CD4-positive, alpha-beta T cell treated with Interleukin-17A for 4 hours (primary cell): ENCODE data around the gene ZNF688.
"Not testable (repeated sequence)": the region's sequence is repeated elsewhere in the genome, so short reads cannot be mapped to it uniquely, and the experiment has no call there.

ENCODE experiments used
- DNase-seq: peaks from one replicate; pipeline ENCODE4 v3.0.0-alpha.2; 2020; ENCODE audit warnings: mixed read lengths

ZNF688 gene

GRCh38 chr16:30571445-30572322, at the start of gene ZNF688:
Gene ZNF688, minus strand, starts transcription at chr16:30571714. Its CDS starts 85 bp downstream, at chr16:30571629.
- peak; percentile 94 for DNase-seq

- no peak for DNase-seq
Observed at GRCh38 chr16:30620169-30620568, 48.7 kb upstream of the ZNF688 start.

GRCh38 chr16:30619638-30620037, 48.1 kb upstream of the ZNF688 start:
- DNase-seq: no peak

- no peak for DNase-seq
Observed at GRCh38 chr16:30619202-30619601, 47.7 kb upstream of the ZNF688 start.

DNA sequence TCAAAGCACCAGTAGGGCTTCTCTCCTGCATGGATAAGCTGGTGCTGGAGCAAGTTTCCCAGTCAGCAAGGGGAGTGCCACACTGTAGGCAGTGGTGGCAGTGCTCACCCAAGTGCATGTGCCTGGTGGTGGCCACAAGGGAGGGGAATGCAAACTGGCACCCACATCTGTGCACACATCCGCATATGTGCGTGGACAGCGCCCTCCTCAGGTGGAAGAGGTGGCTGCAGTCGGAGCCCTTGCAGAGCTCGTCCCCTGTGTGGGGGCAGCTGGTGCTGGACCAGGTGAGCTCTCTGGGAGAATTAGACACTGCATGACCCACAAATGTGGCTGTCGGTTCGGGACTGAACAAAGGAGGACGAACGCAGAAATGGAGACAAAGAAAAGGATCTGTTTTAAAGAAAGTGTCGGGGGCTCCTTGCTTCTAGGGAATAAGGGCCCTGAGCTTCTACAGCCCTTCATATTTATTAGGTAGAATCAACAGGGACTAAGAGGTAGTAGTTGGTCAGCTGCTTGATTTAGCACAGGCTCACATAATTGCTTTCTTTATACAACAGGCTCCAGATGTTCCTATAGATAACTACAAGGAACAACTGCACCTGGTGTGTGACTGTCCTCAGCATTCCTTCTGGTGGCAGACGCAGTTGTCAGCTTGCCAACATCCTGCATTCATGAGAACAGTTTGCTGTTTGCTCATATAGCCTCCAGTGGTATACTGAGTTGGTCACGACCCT, 44.0 kb upstream of the ZNF688 start:
- peak; percentile 64 for DNase-seq

DNA sequence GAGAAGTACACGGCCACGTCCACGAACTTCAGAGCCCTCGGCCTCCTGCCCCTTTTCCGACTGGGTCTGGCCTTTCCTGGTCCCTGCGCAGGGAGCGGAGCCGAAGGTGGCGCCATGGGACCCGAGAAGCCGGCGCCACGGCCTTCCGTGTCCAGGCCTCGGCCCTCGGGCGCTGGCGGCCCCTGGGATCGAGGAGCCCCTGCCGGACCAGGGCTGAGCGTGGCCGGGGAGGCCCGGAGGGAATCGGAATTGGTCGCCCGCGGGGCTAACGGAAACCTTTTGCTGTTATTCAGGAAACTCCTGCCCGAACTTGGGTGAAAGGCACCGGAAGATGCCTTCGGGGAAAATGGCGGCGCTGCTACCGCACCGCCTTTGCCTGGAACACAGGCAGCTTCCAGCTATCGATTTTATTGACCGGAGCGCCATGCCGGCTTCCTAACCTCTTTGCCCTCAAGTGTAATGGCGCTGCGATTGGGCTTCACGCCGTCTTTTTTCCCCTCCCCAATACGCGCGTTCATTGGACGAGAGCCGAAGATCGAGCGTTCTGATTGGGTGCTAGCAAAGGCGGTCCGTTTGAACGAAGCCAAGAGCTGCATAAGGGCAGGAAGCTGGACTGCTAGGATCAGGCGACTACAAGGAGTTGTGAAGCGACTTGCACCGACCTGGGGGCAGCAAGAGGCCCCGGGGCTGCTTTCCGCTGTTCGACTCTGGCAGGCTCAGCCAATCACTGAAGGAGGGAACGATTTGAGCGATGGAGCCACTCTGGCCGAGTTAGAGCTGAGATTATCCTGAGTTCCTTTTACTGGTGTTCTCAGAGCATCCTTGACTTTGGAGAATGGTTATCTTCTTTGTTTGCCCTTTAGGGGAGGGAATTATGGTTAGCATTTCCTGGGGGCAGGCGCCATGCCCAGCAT, 38.7 kb upstream of the ZNF688 start, which contains the start of gene ZNF689:
TSS of gene ZNF689 (minus strand) at position 464 of the 914 bp plus-strand sequence. CDS start at position 116, 348 bp downstream.
- peak; percentile 92 for DNase-seq

DNA sequence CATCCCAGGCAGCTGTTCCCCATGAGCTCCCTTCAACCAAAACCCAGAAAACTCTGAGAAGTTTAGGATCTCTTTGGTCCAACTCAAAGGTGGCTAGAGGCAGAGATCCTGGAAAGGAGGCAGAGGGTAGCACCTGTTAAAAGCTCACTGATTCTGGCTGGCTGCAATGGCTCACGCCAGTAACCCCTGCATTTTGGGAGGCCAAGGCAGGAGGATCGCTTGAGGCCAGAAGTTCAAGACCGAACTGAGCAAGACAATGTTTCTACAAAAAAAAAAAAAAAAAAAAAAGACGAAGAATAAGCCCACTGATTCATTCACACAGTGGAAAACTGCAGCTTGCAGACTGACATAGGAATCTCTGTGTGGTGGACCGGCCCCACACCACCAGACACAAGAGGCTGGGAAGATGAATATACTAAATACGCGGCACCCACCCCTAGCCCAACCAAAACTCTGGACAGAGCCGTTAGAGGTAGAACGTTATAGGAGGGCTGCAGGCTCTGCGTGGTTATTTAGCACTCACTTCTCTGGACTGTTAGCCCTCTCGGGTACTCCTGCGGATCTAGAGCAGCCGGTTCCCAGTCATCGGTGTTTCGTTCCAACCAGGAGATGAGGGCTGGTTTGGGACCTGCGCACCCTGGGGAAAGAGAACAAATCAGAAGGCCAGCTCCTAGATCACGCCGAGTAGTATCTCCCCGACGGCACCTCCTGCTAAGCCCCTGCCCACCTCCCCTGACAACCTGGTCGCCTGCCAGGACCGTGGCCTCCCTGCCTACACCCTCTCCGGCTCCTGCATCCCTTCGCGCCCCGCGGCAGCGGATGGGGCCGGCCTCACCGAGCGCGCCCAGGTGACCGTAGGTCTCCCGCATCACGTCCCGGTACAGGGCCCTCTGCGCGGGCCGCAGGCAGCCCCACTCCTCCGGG, 37.8 kb upstream of the ZNF688 start:
- DNase-seq: peak; percentile 54

GRCh38 chr16:30606004-30606403, 34.5 kb upstream of the ZNF688 start:
- no peak for DNase-seq

- DNase-seq: no peak
Observed at GRCh38 chr16:30605158-30605557, 33.6 kb upstream of the ZNF688 start.

- no peak for DNase-seq
Observed at GRCh38 chr16:30604316-30604947, 32.9 kb upstream of the ZNF688 start.

DNA sequence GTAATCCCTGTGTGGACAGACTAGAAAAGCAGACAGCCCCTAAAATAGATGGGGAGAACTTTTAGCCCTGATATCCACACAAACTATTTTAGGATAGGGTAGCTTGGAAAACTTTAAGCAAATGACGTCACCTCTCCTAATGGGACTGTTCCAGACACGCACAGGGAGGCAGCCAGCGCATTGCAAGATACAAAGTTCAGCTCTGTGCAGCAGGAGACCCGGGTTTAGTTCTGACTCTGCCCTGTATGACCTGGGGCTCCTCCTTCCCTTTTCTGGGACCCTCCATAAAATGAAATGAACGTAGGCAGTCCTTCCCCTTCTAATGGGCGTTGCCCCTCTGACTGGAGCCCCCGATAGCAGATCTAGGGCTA, 32.4 kb upstream of the ZNF688 start:
- DNase-seq: no peak

DNA sequence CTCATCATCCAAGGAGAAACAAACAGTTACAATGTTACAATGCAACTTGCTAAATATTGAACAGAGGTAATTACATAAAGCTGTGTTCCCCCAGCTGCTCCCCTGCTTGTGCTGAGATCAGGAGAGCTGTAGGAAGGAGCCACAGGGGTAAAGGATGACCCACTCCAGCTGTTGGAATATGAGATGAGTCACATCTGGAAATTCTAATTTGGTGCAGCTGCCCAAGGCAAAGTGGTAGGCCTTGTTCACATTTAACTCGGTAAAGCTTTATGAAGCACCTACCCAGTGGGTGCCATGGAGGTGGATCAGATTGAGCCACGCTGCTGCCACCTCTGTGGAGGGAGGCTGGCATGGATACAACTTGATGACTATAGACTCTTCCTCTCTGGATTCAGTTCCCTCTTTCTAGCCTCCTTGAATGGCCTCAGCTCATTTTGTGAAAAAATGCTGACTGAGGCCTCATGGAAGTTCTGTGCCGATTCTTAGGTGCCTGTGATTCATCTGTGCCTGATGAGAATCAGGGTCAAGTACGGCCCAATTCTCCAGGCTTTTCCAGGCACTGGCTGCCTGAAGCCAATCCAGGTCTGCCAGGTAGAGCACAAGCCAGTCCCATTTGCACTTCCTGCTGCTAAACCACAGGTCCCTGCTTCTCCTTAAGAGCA, 31.2 kb upstream of the ZNF688 start:
- DNase-seq: no peak

DNA sequence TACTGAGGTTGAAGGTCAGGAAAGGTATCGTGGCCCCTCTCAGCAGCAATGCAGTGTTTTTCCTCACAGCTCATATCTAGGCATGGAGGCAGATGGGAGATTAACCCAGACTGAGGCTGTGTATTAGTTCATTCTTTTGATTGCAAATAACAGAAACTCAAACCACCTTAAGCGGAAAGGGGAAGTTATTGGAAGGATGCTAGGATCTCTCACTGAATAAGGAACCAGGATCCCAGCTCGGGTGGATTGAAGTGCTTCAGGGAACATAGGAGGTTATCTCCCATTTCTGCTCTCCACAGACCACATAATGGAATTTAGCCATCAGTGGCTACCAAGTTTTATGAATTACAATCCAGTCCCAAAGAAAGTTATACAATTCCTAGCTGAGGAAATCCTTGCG, 30.5 kb upstream of the ZNF688 start:
- no peak for DNase-seq

- DNase-seq: no peak
Observed at GRCh38 chr16:30600929-30601328, 29.4 kb upstream of the ZNF688 start.

DNA sequence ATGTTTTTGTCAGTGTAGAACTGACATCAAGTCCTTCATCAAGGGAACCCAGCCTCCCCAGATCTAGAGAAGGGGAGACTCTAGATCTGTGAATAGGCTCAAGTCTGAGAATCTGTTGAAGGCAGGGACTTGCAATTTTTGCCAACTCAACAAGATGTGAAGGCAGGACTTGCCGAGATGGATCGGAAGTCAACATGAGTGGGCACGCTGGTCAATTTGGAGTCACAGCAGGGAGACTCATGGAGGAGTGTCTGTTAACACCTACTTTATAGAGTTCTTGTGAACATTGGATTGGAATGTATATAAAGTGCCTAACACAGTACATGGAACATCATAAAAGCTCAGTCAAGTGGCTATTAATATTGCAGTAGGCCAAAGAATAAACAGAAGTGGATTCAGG, 28.7 kb upstream of the ZNF688 start:
- no peak for DNase-seq

DNA sequence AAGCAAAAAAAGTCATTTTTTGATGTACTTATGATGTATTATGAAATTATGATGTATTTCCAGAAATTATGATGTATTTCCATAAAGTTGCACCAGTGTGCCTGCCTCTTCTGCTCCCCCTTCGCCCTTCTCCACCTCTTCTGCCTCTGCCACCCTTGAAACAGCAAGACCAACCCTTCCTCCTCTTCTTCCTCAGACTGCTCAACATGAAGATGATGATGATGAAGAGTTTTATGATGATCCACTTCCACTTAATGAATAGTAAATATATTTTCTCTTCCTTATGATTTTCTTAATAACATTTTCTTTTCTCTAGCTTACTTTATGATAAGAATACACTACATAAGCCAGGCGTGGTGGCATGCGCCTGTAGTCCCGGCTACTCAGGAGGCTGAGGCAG, 21.4 kb upstream of the ZNF688 start:
- no peak for DNase-seq

DNA sequence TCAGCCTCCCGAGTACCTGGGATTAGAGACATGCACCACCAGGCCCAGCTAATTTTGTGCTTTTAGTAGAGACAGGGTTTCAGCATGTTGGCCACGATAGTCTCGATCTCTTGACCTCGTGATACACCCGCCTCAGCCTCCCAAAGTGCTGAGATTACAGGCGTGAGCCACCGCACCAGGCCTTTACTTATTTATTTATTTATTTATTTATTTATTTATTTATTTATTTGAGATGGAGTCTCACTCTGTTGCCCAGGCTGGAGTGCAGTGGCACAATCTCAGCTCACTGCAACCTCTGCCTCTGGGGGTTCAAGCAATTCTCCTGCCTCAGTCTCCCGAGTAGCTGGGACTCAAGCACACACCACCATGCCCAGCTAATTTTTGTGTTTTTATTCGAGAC, 19.4 kb upstream of the ZNF688 start:
- DNase-seq: not testable (repeated sequence)

DNA sequence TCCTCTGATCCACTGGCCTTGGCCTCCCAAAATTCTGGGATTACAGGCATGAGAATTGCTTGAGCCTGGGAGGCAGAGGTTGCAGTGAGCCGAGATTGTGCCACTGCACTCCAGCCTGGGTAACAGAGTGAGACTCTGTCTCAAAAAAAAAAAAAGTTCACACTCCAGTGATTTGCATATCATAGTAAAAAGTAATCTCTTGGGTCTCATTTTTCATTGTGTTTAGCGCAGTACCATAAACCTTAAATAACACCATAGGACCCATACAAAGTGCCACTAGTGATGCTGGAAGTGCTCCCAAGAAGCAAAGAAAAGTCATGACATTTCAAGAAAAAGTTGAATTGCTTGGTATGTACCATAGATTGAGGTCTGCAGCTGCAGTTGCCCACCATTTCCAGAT, 18.1 kb upstream of the ZNF688 start:
- DNase-seq: not testable (repeated sequence)

DNA sequence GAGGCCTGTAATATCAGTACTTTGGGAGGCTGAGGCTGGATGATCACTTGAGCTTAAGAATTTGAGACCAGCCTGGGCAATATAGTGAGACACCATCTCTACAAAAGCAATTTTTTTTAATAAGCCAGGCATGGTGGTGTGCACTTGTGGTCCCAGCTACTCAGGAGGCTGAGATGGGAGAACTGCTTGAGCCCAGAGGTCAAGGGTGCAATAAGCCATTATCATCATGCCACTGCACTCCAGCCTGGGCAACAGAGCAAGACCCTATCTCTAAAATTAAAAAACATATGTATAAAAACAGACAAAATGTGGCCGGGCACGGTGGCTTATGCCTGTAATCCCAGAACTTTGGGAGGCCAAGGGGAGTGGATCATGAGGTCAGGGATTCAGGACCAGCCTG, 17.1 kb upstream of the ZNF688 start:
- DNase-seq: no peak

GRCh38 chr16:30585400-30586191, 14.1 kb upstream of the ZNF688 start, which contains the start of gene ZNF785:
Gene ZNF785, minus strand, starts transcription at chr16:30585697. Its CDS starts 86 bp downstream, at chr16:30585611.
- DNase-seq: peak; percentile 91
